CD14-positive monocyte (primary cell): ENCODE measurements around the gene DENND1A. TPM values are rescaled to one million over a fixed set of nuclear protein-coding genes. Genes with fewer than 3 reads are reported as not detected.

ENCODE experiments used
- DNase-seq, 3 donors: peaks; one replicate each; pipeline ENCODE4 v3.0.0-alpha.2; 2011 to 2022
- H2AFZ ChIP-seq: 2 replicates; pipeline ENCODE4 v1.6.0; 2012; ENCODE audit warnings: mild to moderate bottlenecking, low read depth, low read length, inconsistent platforms; ENCODE audit not compliant: insufficient read depth, poor library complexity, severe bottlenecking
- H3K27ac ChIP-seq, 2 donors: 1 replicate in 1 of 2; 2 replicates in 1 of 2; pipeline ENCODE4 v1.5.1; 2012 to 2013; ENCODE audit warnings: low read length in 2 of 2, control low read depth in 1 of 2, inconsistent platforms in 1 of 2, low read depth in 1 of 2, mild to moderate bottlenecking in 1 of 2
- H3K27me3 ChIP-seq, 2 donors: one replicate each; pipeline versions ENCODE4 v1.6.0 to v1.6.1; 2011 to 2013; ENCODE audit warnings: low read length in 2 of 2; ENCODE audit not compliant: control insufficient read depth in 2 of 2, insufficient read depth in 2 of 2
- H3K36me3 ChIP-seq, 2 donors: replicated peaks in 1 of 2; 1 replicate in 1 of 2; 2 replicates in 1 of 2; pipeline versions ENCODE4 v1.5.1 to v1.6.1; 2012 to 2013; ENCODE audit warnings: low read length in 2 of 2, control low read depth in 1 of 2, inconsistent platforms in 1 of 2, mild to moderate bottlenecking in 1 of 2; ENCODE audit not compliant: insufficient read depth in 2 of 2, control insufficient read depth in 1 of 2
- H3K4me1 ChIP-seq, 2 donors: 1 replicate in 1 of 2; 2 replicates in 1 of 2; pipeline versions ENCODE4 v1.5.1 to v1.6.1; 2012 to 2013; ENCODE audit warnings: low read length in 2 of 2, control low read depth in 1 of 2, inconsistent platforms in 1 of 2, mild to moderate bottlenecking in 1 of 2, moderate library complexity in 1 of 2; ENCODE audit not compliant: insufficient read depth in 2 of 2, control insufficient read depth in 1 of 2
- H3K4me2 ChIP-seq: replicated peaks from 2 replicates; pipeline ENCODE3; 2012; ENCODE audit warnings: low read length, moderate library complexity, mild to moderate bottlenecking; ENCODE audit not compliant: poor library complexity, severe bottlenecking; ENCODE audit errors: extremely low read depth
- H3K4me3 ChIP-seq, 3 experiments: fragments of 200-600 bp in 1 of 3; sonication (generic) in 1 of 3; replicated peaks in 1 of 3; 1 replicate in 2 of 3; 2 replicates in 1 of 3; pipeline ENCODE4 v1.5.1; 2011 to 2013; ENCODE audit warnings: low read length in 3 of 3, mild to moderate bottlenecking in 3 of 3, control low read depth in 2 of 3, low read depth in 2 of 3, inconsistent platforms in 1 of 3, moderate library complexity in 1 of 3
- H3K79me2 ChIP-seq: 2 replicates; pipeline ENCODE4 v1.6.0; 2012; ENCODE audit warnings: mild to moderate bottlenecking, control low read depth, inconsistent platforms, low read length, moderate library complexity; ENCODE audit not compliant: insufficient read depth
- H3K9ac ChIP-seq: 2 replicates; pipeline ENCODE4 v1.6.0; 2017; ENCODE audit warnings: low read length, mild to moderate bottlenecking; ENCODE audit not compliant: insufficient read depth, poor library complexity, severe bottlenecking
- H3K9me3 ChIP-seq, 2 donors: replicated peaks in 1 of 2; 1 replicate in 1 of 2; 2 replicates in 1 of 2; pipeline versions ENCODE4 v1.5.1 to v1.6.1; 2012 to 2013; ENCODE audit warnings: low read length in 2 of 2, control low read depth in 1 of 2; ENCODE audit not compliant: control insufficient read depth in 1 of 2, insufficient read depth in 1 of 2
- H4K20me1 ChIP-seq: 2 replicates; pipeline ENCODE4 v1.6.0; 2012; ENCODE audit warnings: mild to moderate bottlenecking, low read length, control low read depth, moderate library complexity; ENCODE audit not compliant: insufficient read depth
- H3K27ac Mint-ChIP-seq, 7 donors: one replicate each; pipeline ENCODE4 v1.8.0; 2020; ENCODE audit warnings: mild to moderate bottlenecking in 7 of 7, mixed read lengths in 7 of 7, moderate library complexity in 6 of 7, inconsistent platforms in 2 of 7
- H3K27me3 Mint-ChIP-seq, 3 donors: one replicate each; pipeline ENCODE4 v1.8.0; 2021 to 2022; ENCODE audit warnings: low read depth in 3 of 3, mild to moderate bottlenecking in 3 of 3, mixed read lengths in 3 of 3, moderate library complexity in 3 of 3, inconsistent platforms in 1 of 3
- H3K36me3 Mint-ChIP-seq, 2 donors: one replicate each; pipeline ENCODE4 v1.8.0; 2020; ENCODE audit warnings: mixed read lengths in 2 of 2, inconsistent platforms in 1 of 2, mild to moderate bottlenecking in 1 of 2
- H3K4me1 Mint-ChIP-seq: one replicate; pipeline ENCODE4 v1.8.0; 2020; ENCODE audit warnings: mild to moderate bottlenecking, mixed read lengths
- H3K4me3 Mint-ChIP-seq, 2 donors: one replicate each; pipeline ENCODE4 v1.8.0; 2020; ENCODE audit warnings: mild to moderate bottlenecking in 2 of 2, mixed read lengths in 2 of 2, moderate library complexity in 1 of 2
- H3K9me3 Mint-ChIP-seq, 7 donors: one replicate each; pipeline ENCODE4 v1.8.0; 2020 to 2022; ENCODE audit warnings: mixed read lengths in 7 of 7, mild to moderate bottlenecking in 6 of 7, moderate library complexity in 6 of 7, inconsistent platforms in 2 of 7
- WGBS: methylation state at CpG from one replicate; pipeline ENCODE4 v1.1.5; 2013; ENCODE audit warnings: missing lambda C conversion rate; ENCODE audit not compliant: insufficient coverage; 5-methylcytosine and 5-hydroxymethylcytosine counted together
- intact Hi-C, 2 donors: fragments of 100-400 bp; cut with micrococcal nuclease; formaldehyde crosslinking; loops; one replicate each; pipeline versions ENCODE4 v1.15.0 to v1.15.1; 2023
- polyA plus RNA-seq, 3 donors: library from polyadenylated mRNA; depleted of rRNA in 1 of 3; unstranded in 2 of 3; stranded (reverse) in 1 of 3; fragments of 300-500 nt in 2 of 3; fragments of >200 nt in 1 of 3; fragmentation: Illumina TruSeq in 2 of 3; gene quantifications; 1 replicate in 2 of 3; 2 replicates in 1 of 3; pipeline ENCODE4 v1.2.3, GENCODE V29; 2012 to 2021
- TF ChIP-seq, protein P1 (sequence below): fragments of 200-600 bp; IDR thresholded peaks from one replicate; pipeline ENCODE4 v1.8.0; 2022; ENCODE audit warnings: antibody characterized with exemption, mild to moderate bottlenecking

Gene DENND1A
- polyA plus RNA-seq, 3 donors = 24.8 to 73.0 (median 29.4) TPM

DNA sequence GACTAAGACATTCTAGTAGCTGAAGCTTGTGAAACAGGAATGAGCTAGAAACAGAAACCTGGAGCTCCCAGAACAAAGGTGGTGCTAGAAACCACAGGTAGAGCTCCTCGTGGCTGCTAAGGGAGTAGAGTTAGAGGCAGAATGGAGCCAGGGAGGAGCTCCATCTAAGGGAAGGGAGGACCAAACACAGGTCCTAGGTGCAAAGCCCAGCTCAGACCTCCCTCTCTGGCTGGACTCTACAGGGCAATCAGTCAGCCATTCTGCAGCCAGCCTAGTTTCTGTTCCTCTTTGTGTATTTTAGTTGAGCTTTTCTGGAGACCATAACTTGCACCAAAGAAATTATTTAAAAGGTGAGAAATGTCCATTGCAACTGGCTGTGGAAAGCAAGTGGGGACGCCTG is 503.5 kb downstream of the DENND1A start:
- Histone ChIP-seq H3K27me3 (no peaks in the 10 kb centered on the region), H3K4me3 (no peak overlapping the region), H3K27ac (peak overlapping the region in 1 of 2 donors; percentile 29), H2AFZ (no peak overlapping the region), H3K9ac (no peak overlapping the region), H4K20me1 (peaks cover 62% of the 10 kb centered on the region), H3K36me3 (peaks cover 63 to 96% of the 10 kb centered on the region in 2 donors), H3K4me2 (no peak overlapping the region), H3K79me2 (no peaks in the 10 kb centered on the region), H3K9me3 (no peaks in the 10 kb centered on the region), H3K4me1 (peaks cover 2 to 7% of the 10 kb centered on the region in 2 donors)
- peak in 2 of 3 donors; percentile 3 to 7 for DNase-seq
- Mint-ChIP-seq H3K4me3 (no peak overlapping the region), H3K9me3 (peaks cover 0 to 6% (median 0%) of the 10 kb centered on the region in 7 donors), H3K36me3 (peaks cover 88 to 99% of the 10 kb centered on the region in 2 donors), H3K4me1 (peaks cover 14% of the 10 kb centered on the region), H3K27ac (peak overlapping the region in 4 of 7 donors; percentile 4 to 71 (median 33)), H3K27me3 (peaks cover 0 to 3% (median 3%) of the 10 kb centered on the region in 3 donors)
- no CpG with 5 or more reads among the region's 2 CpGs for WGBS
- intact Hi-C loops = no loop called here
- TF ChIP-seq, protein P1, sequence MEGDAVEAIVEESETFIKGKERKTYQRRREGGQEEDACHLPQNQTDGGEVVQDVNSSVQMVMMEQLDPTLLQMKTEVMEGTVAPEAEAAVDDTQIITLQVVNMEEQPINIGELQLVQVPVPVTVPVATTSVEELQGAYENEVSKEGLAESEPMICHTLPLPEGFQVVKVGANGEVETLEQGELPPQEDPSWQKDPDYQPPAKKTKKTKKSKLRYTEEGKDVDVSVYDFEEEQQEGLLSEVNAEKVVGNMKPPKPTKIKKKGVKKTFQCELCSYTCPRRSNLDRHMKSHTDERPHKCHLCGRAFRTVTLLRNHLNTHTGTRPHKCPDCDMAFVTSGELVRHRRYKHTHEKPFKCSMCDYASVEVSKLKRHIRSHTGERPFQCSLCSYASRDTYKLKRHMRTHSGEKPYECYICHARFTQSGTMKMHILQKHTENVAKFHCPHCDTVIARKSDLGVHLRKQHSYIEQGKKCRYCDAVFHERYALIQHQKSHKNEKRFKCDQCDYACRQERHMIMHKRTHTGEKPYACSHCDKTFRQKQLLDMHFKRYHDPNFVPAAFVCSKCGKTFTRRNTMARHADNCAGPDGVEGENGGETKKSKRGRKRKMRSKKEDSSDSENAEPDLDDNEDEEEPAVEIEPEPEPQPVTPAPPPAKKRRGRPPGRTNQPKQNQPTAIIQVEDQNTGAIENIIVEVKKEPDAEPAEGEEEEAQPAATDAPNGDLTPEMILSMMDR = no peak

DNA sequence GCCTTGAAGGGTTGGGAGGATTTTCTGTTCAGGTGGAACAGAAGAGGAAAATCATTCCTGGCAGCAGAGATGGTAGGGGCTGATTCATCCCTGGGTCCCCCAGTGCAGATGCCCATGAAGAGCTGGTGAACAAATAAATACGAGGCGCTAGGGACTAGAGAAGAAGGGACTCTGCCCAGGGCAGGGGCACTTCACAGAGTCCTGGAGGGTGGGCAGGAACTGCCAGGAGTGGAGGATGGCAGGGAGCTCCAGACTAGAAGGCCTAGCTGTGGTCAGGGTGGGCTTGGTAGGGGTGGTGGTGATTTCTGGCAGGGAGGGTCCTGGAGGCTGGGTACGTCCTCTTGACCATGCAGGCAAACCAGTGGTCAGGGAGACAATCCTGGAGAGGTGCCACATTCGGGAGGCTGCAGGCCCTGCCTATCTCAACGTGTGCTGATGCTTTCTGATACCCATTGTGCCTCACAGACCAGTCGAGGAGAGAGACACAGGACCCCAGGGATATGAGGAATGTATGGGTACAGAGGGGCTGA is 504.0 kb downstream of the DENND1A start:
- Histone ChIP-seq H4K20me1 (peaks cover 61% of the 10 kb centered on the region), H3K27ac (peak overlapping the region in 1 of 2 donors; percentile 29), H3K4me3 (no peak overlapping the region), H3K4me1 (peaks cover 2 to 7% of the 10 kb centered on the region in 2 donors), H2AFZ (no peak overlapping the region), H3K9me3 (no peaks in the 10 kb centered on the region), H3K79me2 (no peaks in the 10 kb centered on the region), H3K27me3 (no peaks in the 10 kb centered on the region), H3K36me3 (peaks cover 63 to 96% of the 10 kb centered on the region in 2 donors), H3K4me2 (no peak overlapping the region), H3K9ac (no peak overlapping the region)
- WGBS = 94% methylated on average over 6 of the region's 6 CpGs
- Mint-ChIP-seq H3K27ac (peak overlapping the region in 3 of 7 donors; percentile 54 to 71 (median 58)), H3K9me3 (peaks cover 0 to 6% (median 0%) of the 10 kb centered on the region in 7 donors), H3K27me3 (peaks cover 0 to 3% (median 3%) of the 10 kb centered on the region in 3 donors), H3K36me3 (peaks cover 88 to 98% of the 10 kb centered on the region in 2 donors), H3K4me1 (peaks cover 14% of the 10 kb centered on the region), H3K4me3 (no peak overlapping the region)
- intact Hi-C loops = no loop called here
- DNase-seq = no peak
- TF ChIP-seq, protein P1 = no peak
